G401.6 (cell line): ENCODE results near the gene TRIM72.
"Not testable (repeated sequence)": the region's sequence is repeated elsewhere in the genome, so short reads cannot be mapped to it uniquely, and the experiment has no call there.

Experiments used
- FAIRE-seq: peaks from 2 replicates; lab custom pipeline; 2012; peaks lifted over from hg19 to GRCh38; lab: Jason Lieb, UNC

TRIM72 gene, protein sequence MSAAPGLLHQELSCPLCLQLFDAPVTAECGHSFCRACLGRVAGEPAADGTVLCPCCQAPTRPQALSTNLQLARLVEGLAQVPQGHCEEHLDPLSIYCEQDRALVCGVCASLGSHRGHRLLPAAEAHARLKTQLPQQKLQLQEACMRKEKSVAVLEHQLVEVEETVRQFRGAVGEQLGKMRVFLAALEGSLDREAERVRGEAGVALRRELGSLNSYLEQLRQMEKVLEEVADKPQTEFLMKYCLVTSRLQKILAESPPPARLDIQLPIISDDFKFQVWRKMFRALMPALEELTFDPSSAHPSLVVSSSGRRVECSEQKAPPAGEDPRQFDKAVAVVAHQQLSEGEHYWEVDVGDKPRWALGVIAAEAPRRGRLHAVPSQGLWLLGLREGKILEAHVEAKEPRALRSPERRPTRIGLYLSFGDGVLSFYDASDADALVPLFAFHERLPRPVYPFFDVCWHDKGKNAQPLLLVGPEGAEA

GRCh38 chr16:31213877-31214707, at the start of gene TRIM72:
Gene TRIM72 (plus strand): TSS chr16:31214119. CDS start chr16:31214739, 620 bp downstream.
- no peak for FAIRE-seq

GRCh38 chr16:31167315-31167714, 46.6 kb upstream of the TRIM72 start:
- no peak for FAIRE-seq

DNA sequence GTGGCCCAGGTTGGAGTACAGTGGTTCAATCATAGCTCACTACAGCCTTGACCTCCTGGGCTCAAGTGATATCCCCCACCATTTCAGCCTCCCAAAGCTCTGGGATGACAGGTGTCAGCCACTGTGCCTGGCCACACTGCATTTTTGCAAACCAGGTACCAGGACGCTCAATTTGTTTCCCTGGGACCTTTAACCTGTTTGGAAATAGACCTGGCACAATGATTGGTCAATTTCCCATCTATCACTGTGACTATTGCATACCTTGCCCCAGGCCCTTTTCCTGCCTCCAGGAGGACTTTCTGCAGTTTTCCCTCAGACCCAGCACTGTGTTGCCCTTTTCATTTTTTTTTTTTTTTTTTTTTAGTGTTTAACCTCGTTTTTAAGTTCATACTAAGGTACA, 45.1 kb upstream of the TRIM72 start:
- FAIRE-seq, result no peak

- FAIRE-seq, result not testable (repeated sequence)
Observed at GRCh38 chr16:31170048-31170447, 43.9 kb upstream of the TRIM72 start.

DNA sequence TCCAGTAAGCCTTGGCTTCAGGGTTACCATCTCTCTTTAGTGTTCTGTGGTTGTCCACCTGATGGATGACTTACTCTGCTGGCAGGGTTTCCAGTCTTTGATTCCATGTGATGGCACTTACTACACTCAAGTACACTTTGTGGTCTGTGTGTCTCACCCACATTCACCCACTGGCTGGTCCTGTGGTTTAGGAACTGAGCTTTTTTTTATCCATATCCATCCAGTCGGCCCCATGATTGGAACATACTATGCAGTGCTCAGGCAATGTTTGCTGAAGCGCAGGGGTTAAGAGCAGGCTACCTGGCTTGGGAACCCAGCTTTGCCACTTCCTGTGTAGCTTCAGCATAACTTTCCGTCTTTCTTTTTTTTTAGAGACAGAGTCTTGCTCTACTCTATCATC, 36.8 kb upstream of the TRIM72 start:
- no peak for FAIRE-seq

DNA sequence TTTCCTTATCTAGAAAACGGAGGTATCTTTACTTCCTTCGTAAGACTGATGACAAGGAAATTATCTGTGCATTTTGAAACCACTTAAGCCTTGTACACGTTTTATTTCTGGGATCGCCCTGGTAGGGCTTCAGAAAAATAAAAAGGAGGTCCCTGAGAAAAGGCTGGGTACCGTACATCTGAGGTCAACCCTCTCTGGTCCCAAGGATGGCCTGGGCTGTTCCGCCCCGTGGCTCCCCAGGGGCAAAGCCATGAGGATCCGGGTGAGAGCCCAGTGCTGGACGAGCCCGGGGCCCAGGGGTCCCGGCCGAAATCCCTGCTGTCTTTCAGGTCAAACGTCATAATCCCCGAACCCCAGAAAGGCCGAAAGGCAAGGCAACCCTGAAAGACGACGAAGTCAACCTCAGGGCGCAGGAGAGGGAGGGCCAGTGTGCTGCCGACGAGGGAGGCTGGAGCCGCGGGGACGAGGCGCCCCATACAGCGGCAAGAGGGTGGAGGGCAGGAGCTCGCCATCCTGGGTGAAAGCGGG, 34.6 kb upstream of the TRIM72 start:
- FAIRE-seq, result no peak

DNA sequence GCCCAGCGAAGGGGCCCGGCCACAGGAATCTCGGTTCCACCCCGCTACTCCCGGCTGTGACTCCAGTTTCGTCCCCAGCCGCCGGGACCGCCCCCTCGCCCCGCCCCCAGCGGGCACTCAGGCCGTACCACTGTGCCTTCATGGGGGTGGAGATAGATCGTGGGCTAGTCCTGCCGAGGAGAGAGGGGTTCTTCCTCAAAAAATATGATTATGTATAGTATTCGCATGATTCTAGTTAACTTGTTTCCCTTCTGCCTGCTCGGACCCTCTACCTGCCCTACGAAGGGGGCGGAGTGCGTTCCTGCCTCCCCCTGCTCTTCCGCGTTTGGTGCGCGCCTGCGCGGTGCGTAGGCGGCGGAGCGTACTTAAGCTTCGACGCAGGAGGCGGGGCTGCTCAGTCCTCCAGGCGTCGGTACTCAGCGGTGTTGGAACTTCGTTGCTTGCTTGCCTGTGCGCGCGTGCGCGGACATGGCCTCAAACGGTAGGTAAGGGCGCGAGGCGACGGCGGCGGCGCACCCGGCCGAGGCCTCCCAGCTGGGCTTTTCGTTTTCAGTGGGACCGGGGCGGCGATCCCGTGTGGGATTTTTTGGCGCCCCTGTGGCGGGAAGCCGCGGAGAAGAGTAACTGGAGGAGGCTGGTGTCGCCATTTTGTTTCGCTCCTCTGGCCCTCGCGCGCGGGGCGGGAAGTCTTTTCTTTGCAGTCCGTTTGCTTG, 34.0 kb upstream of the TRIM72 start, which contains the start of gene FUS:
Gene FUS (plus strand): TSS at position 393 of the 713 bp plus-strand sequence. CDS start 76 bp downstream, at position 469.
- peak; percentile 23 for FAIRE-seq

- FAIRE-seq, result no peak
Observed at GRCh38 chr16:31181102-31181830, 32.7 kb upstream of the TRIM72 start.

DNA sequence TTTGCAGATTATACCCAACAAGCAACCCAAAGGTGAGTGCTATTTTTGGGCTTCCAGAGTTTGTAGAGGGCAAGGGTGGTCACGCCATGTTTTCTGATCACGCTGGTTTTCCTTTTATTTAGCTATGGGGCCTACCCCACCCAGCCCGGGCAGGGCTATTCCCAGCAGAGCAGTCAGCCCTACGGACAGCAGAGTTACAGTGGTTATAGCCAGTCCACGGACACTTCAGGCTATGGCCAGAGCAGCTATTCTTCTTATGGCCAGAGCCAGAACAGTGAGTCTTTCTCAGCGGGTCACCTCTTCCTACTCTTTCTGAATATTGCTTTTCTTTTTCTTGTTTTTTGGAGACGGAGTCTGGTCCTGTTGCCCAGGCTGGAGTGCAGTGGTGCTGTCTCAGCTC, 31.5 kb upstream of the TRIM72 start:
- no peak for FAIRE-seq

- no peak for FAIRE-seq
Observed at GRCh38 chr16:31183432-31184428, 30.2 kb upstream of the TRIM72 start.

DNA sequence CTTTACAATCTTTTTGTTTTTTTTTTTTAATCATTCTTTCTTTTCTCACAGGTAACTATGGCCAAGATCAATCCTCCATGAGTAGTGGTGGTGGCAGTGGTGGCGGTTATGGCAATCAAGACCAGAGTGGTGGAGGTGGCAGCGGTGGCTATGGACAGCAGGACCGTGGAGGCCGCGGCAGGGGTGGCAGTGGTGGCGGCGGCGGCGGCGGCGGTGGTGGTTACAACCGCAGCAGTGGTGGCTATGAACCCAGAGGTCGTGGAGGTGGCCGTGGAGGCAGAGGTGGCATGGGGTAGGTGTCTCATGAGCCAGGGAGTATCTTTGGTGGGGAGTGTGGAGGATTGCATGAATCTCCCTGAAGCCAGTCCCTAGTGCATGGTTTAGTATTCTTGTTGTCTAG, 29.0 kb upstream of the TRIM72 start:
- FAIRE-seq, result no peak

DNA sequence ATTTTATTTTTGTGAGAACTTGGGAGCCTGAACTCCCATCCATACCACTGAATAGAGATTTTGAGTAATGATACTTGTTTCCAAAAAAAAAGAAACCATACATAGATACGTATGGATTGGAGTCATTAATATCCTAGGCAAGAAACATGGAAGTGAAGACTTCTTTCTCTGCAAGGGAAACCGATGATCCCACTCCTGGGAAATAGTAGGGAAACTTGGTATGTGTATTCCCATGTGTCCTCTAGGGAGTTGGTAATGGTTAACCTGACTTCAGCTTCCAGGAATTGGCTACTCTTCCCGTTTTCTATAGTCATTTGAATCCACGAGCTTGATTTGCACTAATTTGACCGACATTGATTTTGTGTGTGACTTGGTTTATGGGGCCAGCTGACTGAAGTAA, 28.6 kb upstream of the TRIM72 start:
- FAIRE-seq, result no peak

- FAIRE-seq, result no peak
Observed at GRCh38 chr16:31186176-31186575, 27.7 kb upstream of the TRIM72 start.

DNA sequence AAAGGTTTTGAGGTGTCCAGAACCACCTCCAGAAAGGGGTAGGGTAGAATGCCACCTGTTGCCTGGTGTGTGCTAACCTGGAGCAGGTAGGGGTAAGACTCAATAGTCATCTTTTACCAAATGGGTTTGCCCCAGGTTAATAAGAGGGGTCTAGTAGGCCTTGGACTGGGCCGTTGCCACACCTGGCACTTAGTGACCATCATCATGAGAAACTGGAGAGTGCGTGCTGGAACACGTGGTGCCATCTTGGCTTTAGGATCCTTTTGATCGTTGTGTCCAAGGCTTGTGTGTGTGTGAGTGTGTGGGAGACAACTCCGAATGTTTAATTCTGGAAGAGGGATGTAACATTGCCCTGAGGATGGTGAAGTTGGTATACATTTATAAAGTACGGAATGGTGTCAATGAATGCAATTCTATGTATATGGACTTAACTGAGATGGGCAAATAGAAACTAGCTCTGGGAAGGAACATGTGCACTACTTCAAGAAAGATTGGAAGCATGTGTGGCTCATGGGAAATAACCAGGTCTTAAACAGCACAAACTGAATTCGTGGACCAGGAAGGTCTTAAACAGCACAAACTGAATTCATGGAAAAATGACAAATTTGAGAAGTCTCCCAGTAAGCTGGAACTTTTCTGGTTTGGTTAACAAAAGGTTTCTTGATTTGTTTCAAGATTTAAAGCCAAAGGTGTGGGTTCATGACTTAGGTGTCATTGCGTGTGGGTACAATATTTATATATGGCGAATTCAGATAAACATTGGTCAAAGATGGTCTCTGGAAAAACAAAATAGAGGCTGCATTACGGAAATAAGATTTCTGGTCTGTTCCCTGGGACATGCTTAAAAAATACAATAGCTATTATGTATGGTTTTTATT, 26.8 kb upstream of the TRIM72 start:
- FAIRE-seq, result no peak

- no peak for FAIRE-seq
Observed at GRCh38 chr16:31187808-31188189, 26.1 kb upstream of the TRIM72 start.

DNA sequence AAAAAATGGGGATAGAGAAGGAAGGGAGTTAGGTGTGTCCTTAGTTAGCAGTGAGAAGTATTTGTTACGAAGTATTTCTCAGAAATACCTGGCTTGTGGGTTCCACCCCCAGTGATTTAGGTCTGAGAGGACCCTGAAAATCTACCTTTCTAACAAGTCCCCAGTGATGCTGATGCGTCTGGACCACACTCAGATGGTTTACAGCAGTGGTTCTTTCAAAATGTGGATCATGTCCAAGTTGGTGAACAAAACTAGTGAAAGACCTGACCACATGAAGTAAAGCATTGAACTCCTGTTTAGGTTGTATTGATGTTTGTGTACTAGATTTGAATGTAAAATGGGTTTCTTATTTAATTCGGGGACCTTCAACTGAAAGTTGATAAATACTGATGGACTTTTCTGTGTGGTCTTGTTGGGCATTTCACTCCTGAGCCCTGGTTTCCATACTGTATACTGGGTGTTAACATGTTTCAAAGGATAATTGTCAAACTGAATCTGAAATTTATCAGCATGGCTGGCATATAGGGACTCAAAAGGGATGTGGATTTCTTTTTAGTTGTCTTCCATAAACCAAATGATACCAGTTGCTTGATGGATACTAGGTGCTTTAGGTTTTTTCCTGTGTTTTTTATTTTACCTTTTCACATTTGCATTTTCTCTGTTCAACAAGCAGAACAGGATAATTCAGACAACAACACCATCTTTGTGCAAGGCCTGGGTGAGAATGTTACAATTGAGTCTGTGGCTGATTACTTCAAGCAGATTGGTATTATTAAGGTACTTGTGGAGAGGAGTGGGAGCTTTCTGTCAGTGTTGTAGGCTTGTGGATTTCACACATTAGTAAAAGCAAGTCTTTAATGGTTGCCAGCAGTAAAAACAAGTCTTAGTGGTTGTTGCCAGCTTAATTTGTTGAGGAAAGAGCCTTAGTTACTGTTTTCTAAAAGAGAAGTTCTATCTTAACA, 25.2 kb upstream of the TRIM72 start:
- FAIRE-seq, result no peak

DNA sequence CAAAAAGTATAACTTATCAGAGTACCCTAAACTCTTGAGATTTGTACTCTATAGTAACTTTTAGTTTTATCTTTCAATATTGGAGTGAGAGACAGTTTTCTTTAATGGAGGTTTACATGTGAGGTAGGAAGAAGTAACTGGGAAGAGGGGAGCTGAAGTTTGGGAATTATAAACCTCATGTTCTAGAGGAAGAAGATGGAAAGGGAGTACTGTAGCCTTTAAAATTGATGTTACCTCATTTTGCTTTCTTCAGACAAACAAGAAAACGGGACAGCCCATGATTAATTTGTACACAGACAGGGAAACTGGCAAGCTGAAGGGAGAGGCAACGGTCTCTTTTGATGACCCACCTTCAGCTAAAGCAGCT, 24.5 kb upstream of the TRIM72 start:
- FAIRE-seq, result no peak

DNA sequence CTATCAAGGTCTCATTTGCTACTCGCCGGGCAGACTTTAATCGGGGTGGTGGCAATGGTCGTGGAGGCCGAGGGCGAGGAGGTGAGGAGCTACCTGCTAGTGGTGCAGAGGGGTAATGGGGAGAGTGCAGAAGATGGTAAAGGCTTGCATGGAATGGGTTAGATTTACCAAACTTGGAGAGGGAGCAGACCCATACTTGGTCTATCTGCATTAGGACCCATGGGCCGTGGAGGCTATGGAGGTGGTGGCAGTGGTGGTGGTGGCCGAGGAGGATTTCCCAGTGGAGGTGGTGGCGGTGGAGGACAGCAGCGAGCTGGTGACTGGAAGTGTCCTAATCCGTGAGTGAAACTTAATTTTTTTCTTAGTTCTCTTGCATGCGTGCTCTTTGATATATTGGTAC, 23.9 kb upstream of the TRIM72 start:
- FAIRE-seq, result no peak
